Activated B cell treated with CpG ODN at 0.5 μM for 24 hours (primary cell): ENCODE results near the gene ADAM8. TPM values are rescaled to one million over a fixed set of nuclear protein-coding genes. Genes with fewer than 3 reads are reported as not detected.

ENCODE experiments used
- ATAC-seq: fragments of 200-7000 bp; cut with Tn5 transposase; one replicate; pipeline ENCODE4 v1.10.0; 2021; ENCODE audit warnings: low read depth, mild to moderate bottlenecking, moderate library complexity
- CTCF ChIA-PET: fragments of 350-600 bp; sonication (Branson Sonifier 250); formaldehyde crosslinking; loops from one replicate; lab custom pipeline; 2021; ENCODE audit warnings: antibody characterized with exemption; lab: Charles Lee
- POLR2A ChIA-PET: fragments of 350-600 bp; sonication (Branson Sonifier 250); formaldehyde crosslinking; loops from one replicate; lab custom pipeline; 2021; ENCODE audit warnings: antibody characterized with exemption; lab: Charles Lee
- DNase-seq: peaks from one replicate; pipeline ENCODE4 v3.0.0; 2022
- H3K27ac Mint-ChIP-seq: one replicate; pipeline ENCODE4 v1.8.0; 2020; ENCODE audit warnings: mixed read lengths
- H3K27me3 Mint-ChIP-seq: one replicate; pipeline ENCODE4 v1.8.0; 2021; ENCODE audit warnings: mixed read lengths
- H3K36me3 Mint-ChIP-seq: one replicate; pipeline ENCODE4 v1.8.0; 2021; ENCODE audit warnings: low read depth, mixed read lengths
- H3K4me1 Mint-ChIP-seq: one replicate; pipeline ENCODE4 v1.8.0; 2021; ENCODE audit warnings: mixed read lengths
- H3K4me3 Mint-ChIP-seq: one replicate; pipeline ENCODE4 v1.8.0; 2020; ENCODE audit warnings: mild to moderate bottlenecking, mixed read lengths
- H3K9me3 Mint-ChIP-seq: one replicate; pipeline ENCODE4 v1.8.0; 2020; ENCODE audit warnings: mixed read lengths
- CTCF ChIP-seq: fragments of 200-600 bp; IDR thresholded peaks from one replicate; pipeline ENCODE4 v1.8.0; 2022; ENCODE audit warnings: antibody characterized with exemption, mild to moderate bottlenecking
- intact Hi-C: fragments of 100-400 bp; cut with micrococcal nuclease; formaldehyde crosslinking; loops from one replicate; pipeline ENCODE4 v1.15.1; 2024
- total RNA-seq: library from RNA; stranded (reverse); gene quantifications from 2 replicates; pipeline ENCODE4 v1.2.3, GENCODE V29; 2022

The ADAM8 gene
- total RNA-seq, 1 donor from 2014 or later: 152 TPM

GRCh38 chr10:133279326-133280226 lies 2.9 kb upstream of the ADAM8 start:
- ChIA-PET POLR2A (interaction anchor here (1.2 to 1.4 kb wide), 2 partner anchors 20 to 28 kb away, joined by 3 to 5 read pairs; no protein-coding TSS in a partner anchor), CTCF (interaction anchor here (1.3 to 3.1 kb wide), 2 partner anchors 28 to 136 kb away, joined by 4 to 7 read pairs; no protein-coding TSS in a partner anchor)
- TF ChIP-seq CTCF: no peak
- intact Hi-C loops: loop anchor here (5.0 kb wide), 1 partner anchor 707 kb away; no protein-coding TSS in a partner anchor
- no peak overlapping the region for H3K4me3 Mint-ChIP-seq
- H3K4me1 Mint-ChIP-seq: peaks cover 37% of the 10 kb centered on the region
- no peak for ATAC-seq
- peaks cover 46% of the 10 kb centered on the region for H3K36me3 Mint-ChIP-seq
- H3K27ac Mint-ChIP-seq: no peak overlapping the region
- H3K9me3 Mint-ChIP-seq: no peaks in the 10 kb centered on the region
- DNase-seq: no peak
- no peaks in the 10 kb centered on the region for H3K27me3 Mint-ChIP-seq

- POLR2A ChIA-PET: interaction anchor here (0.7 to 1.4 kb wide), 3 partner anchors 14 to 29 kb away, joined by 3 to 5 read pairs (median 3); no protein-coding TSS in a partner anchor
- Mint-ChIP-seq H3K27me3 (no peaks in the 10 kb centered on the region), H3K36me3 (peaks cover 38% of the 10 kb centered on the region), H3K4me3 (peak overlapping the region; percentile 76), H3K9me3 (no peaks in the 10 kb centered on the region), H3K4me1 (peaks cover 38% of the 10 kb centered on the region), H3K27ac (peak overlapping the region; percentile 80)
- DNase-seq: peak; percentile 44
- CTCF ChIA-PET: interaction anchor here (1.3 to 5.0 kb wide), 3 partner anchors 21 to 135 kb away, joined by 4 to 26 read pairs (median 6); no protein-coding TSS in a partner anchor
- ATAC-seq: peak; percentile 10
- no peak for TF ChIP-seq CTCF
- intact Hi-C loops: loop anchor here (5.0 kb wide), 1 partner anchor 706 kb away; no protein-coding TSS in a partner anchor
These were observed 2.1 kb upstream of the ADAM8 start for GRCh38 chr10:133278577-133279265.

- no peak for ATAC-seq
- peaks cover 38% of the 10 kb centered on the region for H3K4me1 Mint-ChIP-seq
- intact Hi-C loops: loop anchor here (5.0 kb wide), 1 partner anchor 706 kb away; no protein-coding TSS in a partner anchor
- ChIA-PET CTCF (interaction anchor here (1.3 to 5.0 kb wide), 3 partner anchors 20 to 134 kb away, joined by 4 to 26 read pairs (median 6); no protein-coding TSS in a partner anchor), POLR2A (interaction anchor here (0.7 to 1.2 kb wide), 3 partner anchors 15 to 113 kb away, joined by 3 to 5 read pairs (median 3); no protein-coding TSS in a partner anchor)
- no peak for DNase-seq
- H3K36me3 Mint-ChIP-seq: peaks cover 31% of the 10 kb centered on the region
- no peaks in the 10 kb centered on the region for H3K27me3 Mint-ChIP-seq
- TF ChIP-seq CTCF: no peak
- H3K4me3 Mint-ChIP-seq: peak overlapping the region; percentile 76
- no peaks in the 10 kb centered on the region for H3K9me3 Mint-ChIP-seq
- H3K27ac Mint-ChIP-seq: peak overlapping the region; percentile 80
These were observed 1.4 kb upstream of the ADAM8 start for GRCh38 chr10:133277993-133278576.

GRCh38 chr10:133277277-133277992 lies 767 bp upstream of the ADAM8 start:
- DNase-seq: no peak
- TF ChIP-seq CTCF: no peak
- intact Hi-C loops: loop anchor here (5.0 kb wide), 1 partner anchor 705 kb away; no protein-coding TSS in a partner anchor

More at GRCh38 chr10:133277277-133277992, 767 bp upstream of the ADAM8 start:
- ChIA-PET CTCF (interaction anchor here (1.4 to 5.0 kb wide), 2 partner anchors 19 to 30 kb away, joined by 6 to 26 read pairs; no protein-coding TSS in a partner anchor), POLR2A (interaction anchor here (0.5 to 3.0 kb wide), 3 partner anchors 30 to 114 kb away, joined by 3 to 13 read pairs (median 4); partner anchors contain the start of gene FUOM)
- Mint-ChIP-seq H3K27me3 (no peaks in the 10 kb centered on the region), H3K4me3 (peak overlapping the region; percentile 76), H3K27ac (peak overlapping the region; percentile 80), H3K9me3 (no peaks in the 10 kb centered on the region), H3K4me1 (peaks cover 38% of the 10 kb centered on the region), H3K36me3 (peaks cover 25% of the 10 kb centered on the region)
- ATAC-seq: no peak
